Upper lobe of left lung (tissue), 4 donors: Measurements from ENCODE around the gene PARD3B.

Source experiments
- EP300 ChIP-seq, 4 donors: sonication (generic); formaldehyde crosslinking; IDR thresholded peaks; one replicate each; pipeline ENCODE4 v1.5.1; 2017; ENCODE audit warnings: antibody characterized with exemption in 4 of 4, control low read depth in 2 of 4
- POLR2A ChIP-seq, 4 donors: fragments of 450-650 bp; IDR thresholded peaks; one replicate each; pipeline ENCODE4 v1.5.1; 2016 to 2017; ENCODE audit warnings: antibody characterized with exemption in 4 of 4, mild to moderate bottlenecking in 2 of 4
- POLR2AphosphoS5 ChIP-seq, 2 donors: sonication (generic); formaldehyde crosslinking; IDR thresholded peaks; one replicate each; pipeline ENCODE4 v1.5.1; 2017; ENCODE audit warnings: antibody characterized with exemption in 2 of 2
- TF ChIP-seq, protein P1 (sequence below), 6 experiments: fragments of 450-650 bp in 4 of 6; fragments of 200-600 bp in 2 of 6; sonication (generic) in 2 of 6; IDR thresholded peaks; one replicate each; pipeline ENCODE4 v1.5.1; 2016 to 2019; ENCODE audit warnings: antibody characterized with exemption in 6 of 6

DNA sequence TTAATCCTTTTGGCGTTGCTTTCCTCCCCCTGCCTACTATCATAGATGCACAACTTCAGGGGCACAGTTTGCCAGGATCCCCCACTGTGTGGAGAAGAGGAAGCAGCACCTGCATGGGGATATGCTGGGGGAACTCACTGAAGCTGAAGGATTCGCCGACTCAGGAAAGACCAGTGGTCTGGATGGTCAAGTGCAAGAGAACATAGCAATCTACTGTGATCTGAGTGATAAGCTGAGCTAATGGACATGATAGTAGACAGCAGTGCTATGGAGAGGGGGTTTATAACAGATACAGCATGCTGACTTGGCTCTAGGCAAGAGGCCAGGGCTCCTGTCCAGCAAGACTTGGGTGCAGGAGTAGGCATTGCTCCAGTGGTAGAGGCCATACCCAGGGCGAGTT, 1012.6 kb downstream of the PARD3B start:
- no peak for TF ChIP-seq EP300 (IDR thresholded peaks at IDR 0.05)
- TF ChIP-seq, protein P1, sequence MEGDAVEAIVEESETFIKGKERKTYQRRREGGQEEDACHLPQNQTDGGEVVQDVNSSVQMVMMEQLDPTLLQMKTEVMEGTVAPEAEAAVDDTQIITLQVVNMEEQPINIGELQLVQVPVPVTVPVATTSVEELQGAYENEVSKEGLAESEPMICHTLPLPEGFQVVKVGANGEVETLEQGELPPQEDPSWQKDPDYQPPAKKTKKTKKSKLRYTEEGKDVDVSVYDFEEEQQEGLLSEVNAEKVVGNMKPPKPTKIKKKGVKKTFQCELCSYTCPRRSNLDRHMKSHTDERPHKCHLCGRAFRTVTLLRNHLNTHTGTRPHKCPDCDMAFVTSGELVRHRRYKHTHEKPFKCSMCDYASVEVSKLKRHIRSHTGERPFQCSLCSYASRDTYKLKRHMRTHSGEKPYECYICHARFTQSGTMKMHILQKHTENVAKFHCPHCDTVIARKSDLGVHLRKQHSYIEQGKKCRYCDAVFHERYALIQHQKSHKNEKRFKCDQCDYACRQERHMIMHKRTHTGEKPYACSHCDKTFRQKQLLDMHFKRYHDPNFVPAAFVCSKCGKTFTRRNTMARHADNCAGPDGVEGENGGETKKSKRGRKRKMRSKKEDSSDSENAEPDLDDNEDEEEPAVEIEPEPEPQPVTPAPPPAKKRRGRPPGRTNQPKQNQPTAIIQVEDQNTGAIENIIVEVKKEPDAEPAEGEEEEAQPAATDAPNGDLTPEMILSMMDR (IDR thresholded peaks at IDR 0.05), result no peak
- no peak for TF ChIP-seq POLR2A (IDR thresholded peaks at IDR 0.05)
- TF ChIP-seq POLR2AphosphoS5 (IDR thresholded peaks at IDR 0.05), result no peak
